ENCODE results near the gene NT5DC3. TPM values are rescaled to one million over a fixed set of nuclear protein-coding genes. Genes with fewer than 3 reads are reported as not detected.

Gene NT5DC3
- total RNA-seq, 1 donor from 2014 or later: 9.9 TPM

DNA sequence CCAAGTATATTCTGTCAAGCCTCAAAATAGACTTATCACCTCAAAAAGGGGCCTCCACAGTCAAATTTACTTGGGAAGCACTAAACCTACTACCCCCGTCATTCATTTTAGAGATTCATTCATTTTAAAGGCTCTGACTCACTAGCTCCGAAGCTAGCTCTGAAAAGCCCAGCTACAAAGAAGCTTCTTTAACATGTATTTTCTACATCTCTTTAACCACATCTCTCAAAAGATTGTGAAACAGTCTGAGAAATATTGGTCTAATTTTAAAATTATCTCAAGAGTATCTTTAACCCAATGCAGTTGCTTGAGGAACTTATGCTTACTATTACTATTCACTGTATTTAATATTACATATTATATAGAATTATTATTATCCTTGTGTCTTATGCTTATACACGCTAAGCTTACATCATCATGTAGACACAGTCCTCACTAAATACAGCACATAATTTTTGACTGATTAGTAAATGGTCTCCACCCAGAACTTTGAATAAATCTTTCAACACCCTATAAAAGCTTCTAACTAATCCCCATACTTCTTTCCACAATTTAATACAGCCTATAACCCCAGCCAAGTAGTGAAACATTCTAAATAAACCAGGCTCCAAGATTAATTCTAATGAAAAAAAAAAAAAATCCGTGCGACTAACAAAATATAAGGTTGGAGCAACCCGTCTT lies 7.8 kb downstream of the NT5DC3 start:
- Histone ChIP-seq H3K4me1 (ENCODE audit: control insufficient read depth in 3 of 3, insufficient read depth in 3 of 3, low read length in 3 of 3) (peaks cover 0 to under 1% (median 0%) of the 10 kb centered on the region in 3 donors), H3K9ac (ENCODE audit: low read depth in 1 of 3, low read length in 3 of 3) (no peak overlapping the region), H3K36me3 (ENCODE audit: control insufficient read depth in 3 of 3, insufficient read depth in 3 of 3, low read length in 3 of 3) (no peaks in the 10 kb centered on the region), H3K27me3 (ENCODE audit: control insufficient read depth in 3 of 3, insufficient read depth in 3 of 3, low read length in 3 of 3) (no peaks in the 10 kb centered on the region), H3K9me3 (ENCODE audit: control insufficient read depth in 3 of 3, low read length in 3 of 3) (no peaks in the 10 kb centered on the region), H3K4me3 (ENCODE audit: low read length in 3 of 3) (no peak overlapping the region), H3K27ac (ENCODE audit: low read depth, low read length) (no peak overlapping the region)

DNA sequence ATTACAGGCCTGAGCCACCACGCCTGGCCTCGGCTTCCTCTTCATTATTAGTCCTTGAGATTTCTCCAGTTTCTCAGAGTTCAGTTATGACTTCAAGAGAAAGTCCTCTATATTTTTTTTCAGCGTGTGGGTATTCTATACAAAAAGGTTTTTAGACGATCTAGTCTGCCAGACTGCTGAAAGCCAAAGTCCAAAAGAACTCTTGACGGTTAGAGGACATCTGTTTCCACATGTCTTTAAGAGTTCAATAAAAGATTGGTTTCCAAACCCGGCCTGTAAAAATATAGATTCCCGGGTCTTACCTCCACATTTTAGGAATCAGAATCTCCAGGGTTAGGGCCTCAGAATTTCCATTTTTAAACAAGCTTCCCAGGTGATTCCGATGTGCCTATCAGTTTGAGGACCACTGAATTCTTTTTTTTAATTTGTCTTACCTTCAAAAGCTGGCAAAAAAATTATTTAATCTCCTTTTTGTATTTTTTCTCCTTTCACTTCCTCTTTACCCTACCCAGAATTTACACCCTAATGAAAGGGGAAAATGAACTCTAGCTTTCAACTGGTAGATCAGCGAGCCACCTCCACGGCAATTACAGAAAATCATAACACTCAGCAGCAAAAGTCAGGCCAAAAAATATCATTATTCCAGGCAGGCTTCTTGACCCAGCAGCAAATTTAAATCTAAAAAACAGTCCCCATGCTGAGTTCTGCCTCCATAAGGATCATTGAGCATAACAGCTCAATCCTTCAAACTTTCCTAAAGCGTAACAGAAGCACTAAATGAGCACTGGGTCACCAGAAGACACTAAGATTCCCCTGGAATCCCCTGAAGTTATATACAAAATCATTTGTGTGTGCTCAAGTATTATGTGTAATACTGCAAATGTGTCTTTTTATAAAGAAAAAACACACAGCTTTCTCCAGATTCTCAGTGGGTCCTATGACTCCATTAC lies 8.7 kb downstream of the NT5DC3 start:
- Histone ChIP-seq H3K27ac (ENCODE audit: low read depth, low read length) (no peak overlapping the region), H3K9me3 (ENCODE audit: control insufficient read depth in 3 of 3, low read length in 3 of 3) (no peaks in the 10 kb centered on the region), H3K4me1 (ENCODE audit: control insufficient read depth in 3 of 3, insufficient read depth in 3 of 3, low read length in 3 of 3) (peaks cover 0 to 5% (median 2%) of the 10 kb centered on the region in 3 donors), H3K4me3 (ENCODE audit: low read length in 3 of 3) (no peak overlapping the region), H3K36me3 (ENCODE audit: control insufficient read depth in 3 of 3, insufficient read depth in 3 of 3, low read length in 3 of 3) (no peaks in the 10 kb centered on the region), H3K9ac (ENCODE audit: low read depth in 1 of 3, low read length in 3 of 3) (no peak overlapping the region), H3K27me3 (ENCODE audit: control insufficient read depth in 3 of 3, insufficient read depth in 3 of 3, low read length in 3 of 3) (no peaks in the 10 kb centered on the region)

GRCh38 chr12:103830730-103831320 lies 10.2 kb downstream of the NT5DC3 start:
- Histone ChIP-seq H3K27ac (ENCODE audit: low read depth, low read length) (no peak overlapping the region), H3K4me1 (ENCODE audit: control insufficient read depth in 3 of 3, insufficient read depth in 3 of 3, low read length in 3 of 3) (peaks cover 0 to 5% (median 2%) of the 10 kb centered on the region in 3 donors), H3K27me3 (ENCODE audit: control insufficient read depth in 3 of 3, insufficient read depth in 3 of 3, low read length in 3 of 3) (no peaks in the 10 kb centered on the region), H3K9me3 (ENCODE audit: control insufficient read depth in 3 of 3, low read length in 3 of 3) (no peaks in the 10 kb centered on the region), H3K4me3 (ENCODE audit: low read length in 3 of 3) (no peak overlapping the region), H3K9ac (ENCODE audit: low read depth in 1 of 3, low read length in 3 of 3) (no peak overlapping the region), H3K36me3 (ENCODE audit: control insufficient read depth in 3 of 3, insufficient read depth in 3 of 3, low read length in 3 of 3) (no peaks in the 10 kb centered on the region)

- Histone ChIP-seq H3K9ac (ENCODE audit: low read depth in 1 of 3, low read length in 3 of 3) (no peak overlapping the region), H3K4me3 (ENCODE audit: low read length in 3 of 3) (no peak overlapping the region), H3K9me3 (ENCODE audit: control insufficient read depth in 3 of 3, low read length in 3 of 3) (no peaks in the 10 kb centered on the region), H3K4me1 (ENCODE audit: control insufficient read depth in 3 of 3, insufficient read depth in 3 of 3, low read length in 3 of 3) (peaks cover 0 to 5% (median 2%) of the 10 kb centered on the region in 3 donors), H3K27ac (ENCODE audit: low read depth, low read length) (no peak overlapping the region), H3K36me3 (ENCODE audit: control insufficient read depth in 3 of 3, insufficient read depth in 3 of 3, low read length in 3 of 3) (no peaks in the 10 kb centered on the region), H3K27me3 (ENCODE audit: control insufficient read depth in 3 of 3, insufficient read depth in 3 of 3, low read length in 3 of 3) (no peaks in the 10 kb centered on the region)
These were observed 10.9 kb downstream of the NT5DC3 start for GRCh38 chr12:103830025-103830725.

GRCh38 chr12:103829092-103829491 lies 11.9 kb downstream of the NT5DC3 start:
- Histone ChIP-seq H3K27me3 (ENCODE audit: control insufficient read depth in 3 of 3, insufficient read depth in 3 of 3, low read length in 3 of 3) (no peaks in the 10 kb centered on the region), H3K4me1 (ENCODE audit: control insufficient read depth in 3 of 3, insufficient read depth in 3 of 3, low read length in 3 of 3) (peaks cover 0 to 8% (median 6%) of the 10 kb centered on the region in 3 donors), H3K27ac (ENCODE audit: low read depth, low read length) (no peak overlapping the region)

GRCh38 chr12:103827911-103828391 lies 13.1 kb downstream of the NT5DC3 start:
- no peak overlapping the region for H3K27ac ChIP-seq (ENCODE audit: low read depth, low read length)
- H3K27me3 ChIP-seq (ENCODE audit: control insufficient read depth in 3 of 3, insufficient read depth in 3 of 3, low read length in 3 of 3): no peaks in the 10 kb centered on the region
- no peaks in the 10 kb centered on the region for H3K36me3 ChIP-seq (ENCODE audit: control insufficient read depth in 3 of 3, insufficient read depth in 3 of 3, low read length in 3 of 3)
- no peak overlapping the region for H3K9ac ChIP-seq (ENCODE audit: low read depth in 1 of 3, low read length in 3 of 3)
- H3K9me3 ChIP-seq (ENCODE audit: control insufficient read depth in 3 of 3, low read length in 3 of 3): no peaks in the 10 kb centered on the region
- no peak overlapping the region for H3K4me3 ChIP-seq (ENCODE audit: low read length in 3 of 3)
- peaks cover 0 to 8% (median 8%) of the 10 kb centered on the region in 3 donors for H3K4me1 ChIP-seq (ENCODE audit: control insufficient read depth in 3 of 3, insufficient read depth in 3 of 3, low read length in 3 of 3)

More at GRCh38 chr12:103829092-103829491, 11.9 kb downstream of the NT5DC3 start:
- Histone ChIP-seq H3K36me3 (ENCODE audit: control insufficient read depth in 3 of 3, insufficient read depth in 3 of 3, low read length in 3 of 3) (no peaks in the 10 kb centered on the region), H3K9ac (ENCODE audit: low read depth in 1 of 3, low read length in 3 of 3) (no peak overlapping the region), H3K9me3 (ENCODE audit: control insufficient read depth in 3 of 3, low read length in 3 of 3) (no peaks in the 10 kb centered on the region), H3K4me3 (ENCODE audit: low read length in 3 of 3) (no peak overlapping the region)

GRCh38 chr12:103824845-103825244 lies 16.2 kb downstream of the NT5DC3 start:
- Histone ChIP-seq H3K9ac (ENCODE audit: low read depth in 1 of 3, low read length in 3 of 3) (no peak overlapping the region), H3K36me3 (ENCODE audit: control insufficient read depth in 3 of 3, insufficient read depth in 3 of 3, low read length in 3 of 3) (no peaks in the 10 kb centered on the region), H3K4me3 (ENCODE audit: low read length in 3 of 3) (no peak overlapping the region), H3K27me3 (ENCODE audit: control insufficient read depth in 3 of 3, insufficient read depth in 3 of 3, low read length in 3 of 3) (no peaks in the 10 kb centered on the region), H3K4me1 (ENCODE audit: control insufficient read depth in 3 of 3, insufficient read depth in 3 of 3, low read length in 3 of 3) (peaks cover 0 to 10% (median 8%) of the 10 kb centered on the region in 3 donors), H3K27ac (ENCODE audit: low read depth, low read length) (no peak overlapping the region), H3K9me3 (ENCODE audit: control insufficient read depth in 3 of 3, low read length in 3 of 3) (no peaks in the 10 kb centered on the region)

DNA sequence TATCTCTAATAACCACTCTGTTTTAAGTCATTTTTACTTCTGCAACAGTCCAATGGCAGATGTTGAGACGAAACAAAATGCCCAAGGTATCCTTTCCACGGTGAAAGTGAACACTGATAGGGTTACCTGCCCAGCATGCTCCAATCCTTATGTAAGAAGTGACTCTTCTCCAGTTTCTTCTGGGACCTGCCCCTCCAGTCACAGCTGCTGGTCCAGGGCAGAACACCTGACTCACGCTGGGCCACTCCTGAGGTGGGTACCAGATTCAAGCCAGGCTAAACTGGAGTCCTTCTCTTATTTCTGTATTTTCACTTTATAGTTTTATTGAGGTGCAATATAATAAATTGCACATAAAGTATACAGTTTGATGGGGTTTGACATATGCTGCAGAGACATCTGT lies 16.7 kb downstream of the NT5DC3 start:
- H3K9me3 ChIP-seq (ENCODE audit: control insufficient read depth in 3 of 3, low read length in 3 of 3): no peaks in the 10 kb centered on the region
- no peak overlapping the region for H3K4me3 ChIP-seq (ENCODE audit: low read length in 3 of 3)
- peaks cover 0 to 14% (median 8%) of the 10 kb centered on the region in 3 donors for H3K4me1 ChIP-seq (ENCODE audit: control insufficient read depth in 3 of 3, insufficient read depth in 3 of 3, low read length in 3 of 3)
- H3K27me3 ChIP-seq (ENCODE audit: control insufficient read depth in 3 of 3, insufficient read depth in 3 of 3, low read length in 3 of 3): no peaks in the 10 kb centered on the region
- H3K9ac ChIP-seq (ENCODE audit: low read depth in 1 of 3, low read length in 3 of 3): no peak overlapping the region
- no peaks in the 10 kb centered on the region for H3K36me3 ChIP-seq (ENCODE audit: control insufficient read depth in 3 of 3, insufficient read depth in 3 of 3, low read length in 3 of 3)
- H3K27ac ChIP-seq (ENCODE audit: low read depth, low read length): no peak overlapping the region

GRCh38 chr12:103823871-103824270 lies 17.2 kb downstream of the NT5DC3 start:
- Histone ChIP-seq H3K4me3 (ENCODE audit: low read length in 3 of 3) (no peak overlapping the region), H3K9me3 (ENCODE audit: control insufficient read depth in 3 of 3, low read length in 3 of 3) (no peaks in the 10 kb centered on the region), H3K9ac (ENCODE audit: low read depth in 1 of 3, low read length in 3 of 3) (no peak overlapping the region), H3K36me3 (ENCODE audit: control insufficient read depth in 3 of 3, insufficient read depth in 3 of 3, low read length in 3 of 3) (no peaks in the 10 kb centered on the region), H3K27ac (ENCODE audit: low read depth, low read length) (no peak overlapping the region), H3K4me1 (ENCODE audit: control insufficient read depth in 3 of 3, insufficient read depth in 3 of 3, low read length in 3 of 3) (peaks cover 0 to 14% (median 8%) of the 10 kb centered on the region in 3 donors), H3K27me3 (ENCODE audit: control insufficient read depth in 3 of 3, insufficient read depth in 3 of 3, low read length in 3 of 3) (no peaks in the 10 kb centered on the region)
